Measurements from ENCODE around the gene DNAH2. TPM values are rescaled to one million over a fixed set of nuclear protein-coding genes. Genes with fewer than 3 reads are reported as not detected.

Gene DNAH2
- total and polyA plus RNA-seq, 2 of the 8 experiments (the other 6 are each of a cell fraction or from before 2014, with no cell fraction given), result 0.13 to 0.18 TPM

GRCh38 chr17:7677388-7678067 is 40.0 kb upstream of the DNAH2 start:
- no peak overlapping the region for H3K18ac ChIP-seq (ENCODE audit: extremely low read depth, low read length)
- H3K79me2 ChIP-seq (ENCODE audit: control insufficient read depth in 1 of 2, insufficient read depth in 2 of 2, low read length in 2 of 2), result peaks cover 2 to 33% of the 10 kb centered on the region in 2 experiments; a peak in 3 of 4 replicates
- no peaks in the 10 kb centered on the region for H3K27me3 ChIP-seq (replicated peaks in 1 of 4; ENCODE audit: control insufficient read depth in 3 of 4, extremely low read depth in 1 of 4, insufficient read depth in 3 of 4, low read length in 3 of 4)
- no peak overlapping the region for H3K14ac ChIP-seq (ENCODE audit: insufficient read length)
- peaks cover 23 to 36% (median 31%) of the 10 kb centered on the region in 4 experiments for H3K36me3 ChIP-seq (ENCODE audit: control insufficient read depth in 2 of 4, insufficient read depth in 4 of 4, low read length in 3 of 4)
- no peaks in the 10 kb centered on the region for H3K23me2 ChIP-seq (ENCODE audit: low read depth, low read length)
- 28% methylated on average over 10 of the region's 10 CpGs; no CpG with 5 or more reads in 1 of the 2 experiments for WGBS, 2 experiments (ENCODE audit: extremely low coverage in 1 of 2, insufficient coverage in 1 of 2, insufficient read length in 1 of 2, insufficient replicate concordance in 2 of 2, low coverage in 1 of 2, low lambda C conversion rate in 2 of 2, missing lambda C conversion rate in 1 of 2)
- H2BK120ac ChIP-seq (replicated peaks; ENCODE audit: low read depth, low read length), result no peak overlapping the region
- no peak overlapping the region for H2BK20ac ChIP-seq (ENCODE audit: low read length)
- H2AK5ac ChIP-seq (ENCODE audit: low read depth, low read length), result no peak overlapping the region
- H3K23ac ChIP-seq (ENCODE audit: insufficient read length), result no peak overlapping the region
- H3K79me1 ChIP-seq (ENCODE audit: low read depth, low read length), result peaks cover 3% of the 10 kb centered on the region; the same call in 1 of the 2 replicates
- no peak overlapping the region for H2BK5ac ChIP-seq (ENCODE audit: low read depth, low read length)
- FAIRE-seq (peak; percentile 32), DNase-seq (ENCODE audit: low read depth in 1 of 2, low spot score in 2 of 2) (no peak)
- peaks cover 5 to 18% (median 12%) of the 10 kb centered on the region in 4 experiments for H3K4me1 ChIP-seq (replicated peaks in 1 of 4; ENCODE audit: control insufficient read depth in 3 of 4, insufficient read depth in 4 of 4, low read length in 3 of 4)
- no peak overlapping the region for H3K56ac ChIP-seq (replicated peaks; ENCODE audit: insufficient read length, low read depth, low read length)
- 0 out of 2 replicates have a peak overlapping the region, but pooled peaks have one; percentile 60 for H2BK12ac ChIP-seq (ENCODE audit: low read depth, low read length)
- H2BK15ac ChIP-seq (ENCODE audit: low read length), result no peak overlapping the region
- no peak overlapping the region for H2AFZ ChIP-seq (ENCODE audit: low read length)
- CTCF ChIA-PET (ENCODE audit: partially characterized antibody), result interaction anchor here (0.6 to 15.7 kb wide), 6 partner anchors 8 to 88 kb away, joined by 4 to 332 read pairs (median 66); partner anchors contain the start of genes SHBG, SOX15, TP53 and WRAP53
- H3K4me3 ChIP-seq (ENCODE audit: extremely low read depth in 1 of 4, insufficient read depth in 2 of 4, low read depth in 3 of 4, low read length in 4 of 4), result peak overlapping the region in 2 of 4 experiments; percentile 1 to 15; a peak in 2 of 8 replicates
- peak overlapping the region; percentile 47 to 57; a peak in 3 of 4 replicates for H3K4me2 ChIP-seq (ENCODE audit: insufficient read depth in 1 of 2, low read depth in 2 of 2, low read length in 2 of 2)
- peaks cover 5 to 13% of the 10 kb centered on the region in 2 experiments; a peak in 2 of 4 replicates for H3K9me3 ChIP-seq (ENCODE audit: insufficient read depth in 2 of 2, low read depth in 1 of 2, low read length in 1 of 2)
- H4K20me1 ChIP-seq (replicated peaks in 1 of 2; ENCODE audit: control insufficient read depth in 1 of 2, insufficient read depth in 2 of 2, low read length in 2 of 2), result peaks cover 5 to 6% of the 10 kb centered on the region in 2 experiments
- peak overlapping the region; percentile 57 for H4K91ac ChIP-seq (replicated peaks; ENCODE audit: insufficient read length, low read length)
- no peak overlapping the region for H3K9ac ChIP-seq (replicated peaks in 1 of 4; ENCODE audit: extremely low read depth in 1 of 4, low read depth in 3 of 4, low read length in 3 of 4)
- H4K5ac ChIP-seq (ENCODE audit: insufficient read length, low read depth, low read length), result no peak overlapping the region
- POLR2A ChIA-PET (ENCODE audit: partially characterized antibody), result interaction anchor here (0.7 to 79.4 kb wide), 8 partner anchors 11 to 159 kb away, joined by 3 to 2272 read pairs (median 8); partner anchors contain the start of genes ATP1B2, CD68, FXR2 and MPDU1
- no peak overlapping the region for H3K27ac ChIP-seq (ENCODE audit: low read depth, low read length)
- no peak overlapping the region for H3K4ac ChIP-seq (replicated peaks; ENCODE audit: insufficient read length, low read depth, low read length)
- no peak overlapping the region for H4K8ac ChIP-seq (ENCODE audit: extremely low read depth, insufficient read depth, low read length)
- TF ChIP-seq SIRT6 (IDR thresholded peaks at IDR 0.05; ENCODE audit: low read length) (no peak), BACH1 (IDR thresholded peaks at IDR 0.05; ENCODE audit: low read length) (no peak), JUN (IDR thresholded peaks at IDR 0.05; ENCODE audit: low read depth, low read length) (no peak), CEBPB (IDR thresholded peaks at IDR 0.05; ENCODE audit: low read depth, low read length) (no peak), TCF12 (IDR thresholded peaks at IDR 0.05; ENCODE audit: low read depth, low read length) (no peak), RFX5 (IDR thresholded peaks at IDR 0.05; ENCODE audit: borderline replicate concordance, low read depth, low read length) (no peak), EGR1 (IDR thresholded peaks at IDR 0.05; ENCODE audit: borderline replicate concordance, low read depth, low read length) (no peak), CBX8 (IDR thresholded peaks at IDR 0.05; ENCODE audit: borderline replicate concordance, low read depth, low read length) (no peak), TBP (IDR thresholded peaks at IDR 0.05; ENCODE audit: low read depth, low read length) (no peak), NRF1 (IDR thresholded peaks at IDR 0.05; ENCODE audit: low read depth, low read length) (no peak), SP2 (IDR thresholded peaks at IDR 0.05; ENCODE audit: low read length) (no peak), RXRA (IDR thresholded peaks at IDR 0.05; ENCODE audit: insufficient read depth, low read depth, low read length) (no peak), NANOG (IDR thresholded peaks at IDR 0.05; ENCODE audit: insufficient read depth, low read depth, low read length, poor library complexity, severe bottlenecking) (no peak)
